Lower leg skin (tissue), 4 donors: Measurements from ENCODE around the gene RGS7BP. TPM values are rescaled to one million over a fixed set of nuclear protein-coding genes. Genes with fewer than 3 reads are reported as not detected.

Source experiments
- DNase-seq, 2 donors: peaks; one replicate each; pipeline ENCODE4 v3.0.0-alpha.2; 2019; ENCODE audit warnings: low spot score in 2 of 2
- H3K4me3 ChIP-seq: fragments of 200-600 bp; sonication (generic); 2 replicates; pipeline ENCODE4 v1.5.1; 2017; ENCODE audit warnings: mild to moderate bottlenecking, low read depth; ENCODE audit not compliant: poor library complexity, severe bottlenecking
- POLR2A ChIP-seq, 2 donors: fragments of 450-650 bp; IDR thresholded peaks; one replicate each; pipeline ENCODE4 v1.6.1; 2016 to 2017; ENCODE audit warnings: antibody characterized with exemption in 2 of 2, mild to moderate bottlenecking in 1 of 2, moderate library complexity in 1 of 2
- WGBS, 2 donors: methylation state at CpG; one replicate each; pipeline ENCODE4 v1.1.5; 2018; 5-methylcytosine and 5-hydroxymethylcytosine counted together
- intact Hi-C: fragments of 100-400 bp; cut with DNase I; formaldehyde crosslinking; loops from one replicate; pipeline ENCODE4 v1.15.0; 2023; ENCODE audit warnings: low total_unique reads
- total RNA-seq, 4 donors: library from RNA; depleted of rRNA; stranded (reverse); fragments of >200 nt; gene quantifications; one replicate each; pipeline ENCODE4 v1.1.0, GENCODE V29; 2016
- TF ChIP-seq, protein P1 (sequence below), 3 donors: fragments of 450-650 bp; IDR thresholded peaks; one replicate each; pipeline ENCODE4 v1.5.1; 2016; ENCODE audit warnings: antibody characterized with exemption in 3 of 3, mild to moderate bottlenecking in 3 of 3, moderate library complexity in 2 of 3

RGS7BP gene
- total RNA-seq, 4 donors from 2014 or later: 0.08 to 1.7 TPM; not detected in 2

DNA sequence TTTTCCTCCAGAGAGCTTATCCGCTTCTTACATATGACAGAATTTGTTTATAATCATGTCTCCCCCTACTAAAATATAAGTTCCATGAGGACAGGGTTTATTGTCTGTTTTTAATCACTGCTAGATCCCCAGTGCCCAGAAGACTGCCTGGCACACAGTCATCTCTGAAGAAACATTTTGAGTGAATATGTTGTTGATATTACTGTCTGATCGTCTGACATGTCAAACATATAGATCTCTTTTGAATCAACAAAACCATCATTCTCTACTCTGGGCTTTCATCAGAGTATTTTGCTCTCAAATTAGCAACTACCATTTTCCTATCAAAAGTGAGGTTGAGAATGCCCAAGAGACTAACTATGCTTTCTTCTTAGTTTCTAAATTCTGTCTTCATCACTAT is 117.2 kb downstream of the RGS7BP start:
- no peak for DNase-seq
- no peak for TF ChIP-seq POLR2A (IDR thresholded peaks at IDR 0.05)
- TF ChIP-seq, protein P1, sequence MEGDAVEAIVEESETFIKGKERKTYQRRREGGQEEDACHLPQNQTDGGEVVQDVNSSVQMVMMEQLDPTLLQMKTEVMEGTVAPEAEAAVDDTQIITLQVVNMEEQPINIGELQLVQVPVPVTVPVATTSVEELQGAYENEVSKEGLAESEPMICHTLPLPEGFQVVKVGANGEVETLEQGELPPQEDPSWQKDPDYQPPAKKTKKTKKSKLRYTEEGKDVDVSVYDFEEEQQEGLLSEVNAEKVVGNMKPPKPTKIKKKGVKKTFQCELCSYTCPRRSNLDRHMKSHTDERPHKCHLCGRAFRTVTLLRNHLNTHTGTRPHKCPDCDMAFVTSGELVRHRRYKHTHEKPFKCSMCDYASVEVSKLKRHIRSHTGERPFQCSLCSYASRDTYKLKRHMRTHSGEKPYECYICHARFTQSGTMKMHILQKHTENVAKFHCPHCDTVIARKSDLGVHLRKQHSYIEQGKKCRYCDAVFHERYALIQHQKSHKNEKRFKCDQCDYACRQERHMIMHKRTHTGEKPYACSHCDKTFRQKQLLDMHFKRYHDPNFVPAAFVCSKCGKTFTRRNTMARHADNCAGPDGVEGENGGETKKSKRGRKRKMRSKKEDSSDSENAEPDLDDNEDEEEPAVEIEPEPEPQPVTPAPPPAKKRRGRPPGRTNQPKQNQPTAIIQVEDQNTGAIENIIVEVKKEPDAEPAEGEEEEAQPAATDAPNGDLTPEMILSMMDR (IDR thresholded peaks at IDR 0.05): no peak
- no peak overlapping the region for H3K4me3 ChIP-seq
- intact Hi-C loops: no loop called here
- WGBS, 2 donors: 74 to 86% methylated on average over 2 of the region's 2 CpGs

DNA sequence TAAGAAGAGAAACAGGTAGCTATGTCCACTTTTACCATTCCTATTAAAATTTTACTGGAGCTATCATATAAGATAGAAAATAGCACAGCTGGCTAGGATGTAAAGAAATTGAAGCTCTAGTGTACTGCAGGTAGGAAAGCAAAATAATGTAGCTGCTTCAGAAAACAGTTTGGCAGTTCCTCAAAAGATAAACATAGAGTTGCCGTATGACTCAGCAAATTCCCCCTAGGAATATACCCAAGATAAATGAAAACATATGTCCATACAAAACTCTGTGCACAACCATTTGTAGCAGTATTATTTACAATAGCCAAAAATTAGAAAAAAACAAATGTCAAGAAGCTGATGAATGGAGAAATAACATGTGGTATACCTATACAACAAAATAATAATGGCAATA is 119.9 kb downstream of the RGS7BP start:
- TF ChIP-seq, protein P1 (IDR thresholded peaks at IDR 0.05): no peak
- no peak for TF ChIP-seq POLR2A (IDR thresholded peaks at IDR 0.05)
- WGBS, 2 donors: 41 to 63% methylated on average over 1 of the region's 1 CpG
- no peak for DNase-seq
- intact Hi-C loops: no loop called here
- no peak overlapping the region for H3K4me3 ChIP-seq

DNA sequence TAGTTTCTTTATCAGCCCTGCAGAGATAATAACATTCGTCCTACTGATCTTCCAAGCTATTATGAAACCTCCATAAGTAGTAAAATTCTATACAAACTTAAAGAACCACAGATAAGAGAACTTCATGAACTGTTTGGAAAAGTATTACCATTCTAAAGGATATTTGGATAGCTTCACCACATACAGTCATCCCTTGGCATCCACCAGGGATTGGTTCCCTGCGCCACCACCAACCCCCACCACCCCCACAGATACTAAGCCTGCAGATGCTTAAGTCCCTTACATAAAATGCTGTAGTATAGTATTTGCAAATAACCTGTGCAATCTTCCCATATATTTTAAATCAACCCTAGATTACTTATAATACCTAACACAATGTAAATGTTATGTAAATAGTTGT is 123.1 kb downstream of the RGS7BP start:
- intact Hi-C loops: no loop called here
- no peak overlapping the region for H3K4me3 ChIP-seq
- TF ChIP-seq POLR2A (IDR thresholded peaks at IDR 0.05): no peak
- TF ChIP-seq, protein P1 (IDR thresholded peaks at IDR 0.05): no peak
- 73 to 82% methylated on average over 2 of the region's 2 CpGs for WGBS, 2 donors
- DNase-seq: no peak

DNA sequence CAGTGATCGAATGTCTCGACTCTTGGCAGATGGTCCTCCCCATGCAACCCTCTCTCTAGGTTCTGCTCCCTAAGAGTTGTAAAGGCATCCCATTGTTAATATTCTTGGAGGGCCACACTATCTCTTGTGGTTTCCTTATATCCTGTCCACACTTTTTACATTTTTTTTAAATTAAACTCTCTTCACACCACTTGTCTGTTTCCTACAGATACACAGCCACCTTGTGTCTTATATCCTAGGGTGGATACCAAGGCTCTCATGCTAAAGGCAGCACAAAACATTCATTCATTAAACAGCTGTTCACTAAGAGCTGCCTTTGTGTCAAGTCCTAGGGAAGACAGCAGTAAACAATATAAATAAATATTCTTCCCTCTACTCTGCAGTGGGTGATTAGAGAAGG is 124.0 kb downstream of the RGS7BP start:
- no peak overlapping the region for H3K4me3 ChIP-seq
- intact Hi-C loops: no loop called here
- 82 to 93% methylated on average over 2 of the region's 2 CpGs for WGBS, 2 donors
- TF ChIP-seq, protein P1 (IDR thresholded peaks at IDR 0.05): no peak
- no peak for TF ChIP-seq POLR2A (IDR thresholded peaks at IDR 0.05)
- DNase-seq: no peak

DNA sequence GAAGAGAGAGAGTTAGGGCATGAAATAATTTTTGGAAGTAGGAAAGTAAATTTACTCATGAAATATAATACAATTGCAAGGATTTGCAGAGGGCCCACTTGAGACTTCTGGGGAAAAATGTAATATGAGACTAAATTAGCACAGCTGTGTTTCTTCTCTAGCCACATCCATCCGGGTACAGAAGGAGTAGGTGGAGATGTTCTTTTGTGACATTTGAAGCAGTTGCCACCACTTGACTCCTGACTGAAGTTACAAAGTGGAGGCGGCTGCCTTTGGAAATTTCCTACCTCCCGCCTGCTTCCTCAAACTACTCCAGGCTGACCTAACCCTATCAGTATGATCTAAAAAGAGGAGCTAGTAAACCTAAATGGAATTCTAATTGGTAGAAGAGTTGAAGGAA is 126.4 kb downstream of the RGS7BP start:
- H3K4me3 ChIP-seq: no peak overlapping the region
- WGBS, 2 donors: 32 to 50% methylated on average over 3 of the region's 3 CpGs
- no peak for TF ChIP-seq POLR2A (IDR thresholded peaks at IDR 0.05)
- TF ChIP-seq, protein P1 (IDR thresholded peaks at IDR 0.05): no peak
- no peak for DNase-seq
- intact Hi-C loops: no loop called here

DNA sequence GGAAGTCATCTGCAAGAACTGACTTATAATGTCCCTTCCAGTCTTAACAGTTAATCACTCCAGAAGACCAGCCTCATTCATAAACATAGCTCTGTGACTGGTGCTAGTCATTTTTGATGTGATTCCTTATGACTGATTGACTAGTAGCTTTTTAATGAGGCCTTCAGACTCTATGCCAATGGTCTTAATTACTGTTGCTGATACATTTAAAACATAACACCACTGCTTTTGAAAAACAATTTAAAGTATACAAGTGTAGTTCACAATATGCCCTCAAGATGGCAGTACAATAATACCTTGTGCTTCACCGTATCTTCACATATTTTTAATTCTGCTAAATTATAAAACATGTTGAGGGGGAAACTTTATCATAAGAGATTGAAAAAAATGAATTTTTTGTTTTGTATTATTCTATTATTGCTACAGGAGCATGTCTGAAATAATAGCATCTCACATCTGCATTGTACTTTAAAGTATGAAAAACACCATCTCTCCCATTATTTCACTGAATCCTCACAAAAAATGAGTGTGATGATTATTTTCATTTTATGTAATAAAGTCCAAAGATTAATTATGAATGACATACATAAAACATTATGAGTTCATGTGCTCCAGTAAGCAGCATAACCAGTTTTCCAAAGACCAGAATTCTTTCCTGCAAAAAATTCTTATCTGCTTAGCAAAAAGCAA is 129.3 kb downstream of the RGS7BP start:
- intact Hi-C loops: loop anchor here (5.0 kb wide), 1 partner anchor 147 kb away; no protein-coding TSS in a partner anchor
- H3K4me3 ChIP-seq: no peak overlapping the region
- TF ChIP-seq, protein P1 (IDR thresholded peaks at IDR 0.05): no peak
- TF ChIP-seq POLR2A (IDR thresholded peaks at IDR 0.05): no peak
- DNase-seq: no peak
- 0% methylated on average over 1 of the region's 1 CpG for WGBS, 2 donors
